Spleen (tissue), 11 donors: ENCODE measurements around the gene TEKT5. TPM values are rescaled to one million over a fixed set of nuclear protein-coding genes. Genes with fewer than 3 reads are reported as not detected.

Experiments used
- DNase-seq: peaks from one replicate; pipeline ENCODE4 v3.0.0-alpha.2; 2020
- H3K27ac ChIP-seq, 8 donors: fragments of 200-600 bp; sonication (generic) in 7 of 8; 1 replicate in 4 of 8; 2 replicates in 4 of 8; pipeline versions ENCODE4 v1.5.0 to v1.8.0; 2016 to 2021; ENCODE audit warnings: inconsistent platforms in 4 of 8, mild to moderate bottlenecking in 4 of 8, moderate library complexity in 1 of 8
- H3K27me3 ChIP-seq, 7 donors: fragments of 200-600 bp; sonication (generic) in 6 of 7; replicated peaks in 1 of 7; 1 replicate in 4 of 7; 2 replicates in 3 of 7; pipeline versions ENCODE4 v1.5.0 to v1.8.0; 2016 to 2021; ENCODE audit warnings: inconsistent platforms in 3 of 7, mild to moderate bottlenecking in 1 of 7
- H3K36me3 ChIP-seq, 6 donors: fragments of 200-600 bp; sonication (generic) in 5 of 6; 1 replicate in 4 of 6; 2 replicates in 2 of 6; pipeline versions ENCODE4 v1.5.0 to v1.8.0; 2016 to 2021; ENCODE audit warnings: inconsistent platforms in 2 of 6
- H3K4me1 ChIP-seq, 6 donors: fragments of 200-600 bp; sonication (generic) in 5 of 6; 1 replicate in 3 of 6; 2 replicates in 3 of 6; pipeline versions ENCODE4 v1.5.0 to v1.8.0; 2016 to 2021; ENCODE audit warnings: inconsistent platforms in 3 of 6
- H3K4me3 ChIP-seq, 8 donors: fragments of 200-600 bp; sonication (generic) in 7 of 8; 1 replicate in 4 of 8; 2 replicates in 4 of 8; pipeline versions ENCODE4 v1.5.0 to v1.8.0; 2016 to 2021; ENCODE audit warnings: inconsistent platforms in 4 of 8, mild to moderate bottlenecking in 4 of 8, moderate library complexity in 2 of 8
- H3K9me3 ChIP-seq, 8 donors: fragments of 200-600 bp; sonication (generic) in 7 of 8; 1 replicate in 4 of 8; 2 replicates in 4 of 8; pipeline versions ENCODE4 v1.5.0 to v1.8.0; 2016 to 2021; ENCODE audit warnings: inconsistent platforms in 4 of 8
- CTCF ChIP-seq, 11 experiments: fragments of 200-600 bp in 7 of 11; fragments of 450-650 bp in 4 of 11; sonication (generic) in 4 of 11; IDR thresholded peaks in 8 of 11; conservative IDR thresholded peaks in 3 of 11; 1 replicate in 7 of 11; 2 replicates in 4 of 11; pipeline versions ENCODE4 v1.4.0 to v1.8.0; 2016 to 2021; ENCODE audit warnings: antibody characterized with exemption in 11 of 11, inconsistent platforms in 4 of 11, mild to moderate bottlenecking in 1 of 11
- POLR2A ChIP-seq, 3 donors: fragments of 450-650 bp; IDR thresholded peaks; one replicate each; pipeline ENCODE4 v1.5.1; 2017; ENCODE audit warnings: antibody characterized with exemption in 3 of 3, mild to moderate bottlenecking in 1 of 3
- POLR2AphosphoS5 ChIP-seq, 3 donors: sonication (generic); formaldehyde crosslinking; IDR thresholded peaks; one replicate each; pipeline ENCODE4 v1.5.1; 2017; ENCODE audit warnings: antibody characterized with exemption in 3 of 3
- WGBS, 5 donors: extraction: QIAGEN DNeasy Blood & Tissue Kit in 3 of 5; methylation state at CpG; one replicate each; pipeline versions ENCODE4 v1.1.5 to v1.1.7; 2013 to 2018; 5-methylcytosine and 5-hydroxymethylcytosine counted together
- intact Hi-C: fragments of 100-400 bp; cut with DNase I; formaldehyde crosslinking; loops from one replicate; pipeline ENCODE4 v1.15.0; 2023; ENCODE audit warnings: low total_unique reads
- polyA plus RNA-seq, 3 donors: library from polyadenylated mRNA; stranded (reverse); fragments of 200-250 nt; gene quantifications; one replicate each; pipeline ENCODE4 v1.2.1, GENCODE V29; 2013
- total RNA-seq, 7 donors: library from RNA; depleted of rRNA in 3 of 7; stranded (reverse); fragments of >200 nt in 3 of 7; fragmentation: NEBNext Ultra II Directional in 4 of 7; extraction: Animal tissue kit (Norgen Biotek cat#: 25700) in 4 of 7; gene quantifications; one replicate each; pipeline versions ENCODE4 v1.1.0 to v1.2.1, GENCODE V29; 2016 to 2021
- donor health status: healthy with polysubstance abuse.
- donor health status: DM: no; HTN: no; CAD: no; lungs with moderate emphysema.
- donor health status: DM: no; HTN: no; CAD: no.
- donor health status: Bipolar disorder and iron deficiency.
- donor health status: healthy.
- donor health status: DM: no; HTN: no; CAD: no.
- donor health status: DM: yes; HTN: yes; CAD: no.

The TEKT5 gene
- total and polyA plus RNA-seq, 10 donors: 0.17 to 1.5 (median 0.43) TPM; not detected in 3

- Histone ChIP-seq H3K36me3 (no peaks in the 10 kb centered on the region), H3K27ac (no peak overlapping the region), H3K9me3 (no peaks in the 10 kb centered on the region), H3K4me3 (no peak overlapping the region), H3K4me1 (peaks cover 0 to 11% (median 7%) of the 10 kb centered on the region in 6 donors), H3K27me3 (peaks cover 0 to 15% (median 0%) of the 10 kb centered on the region in 7 donors)
- DNase-seq: no peak
- intact Hi-C loops: no loop called here
- TF ChIP-seq CTCF (IDR thresholded peaks at IDR 0.05 in 8 of 11, conservative IDR thresholded peaks at IDR 0.05 in 3 of 11) (no peak), POLR2A (IDR thresholded peaks at IDR 0.05) (no peak), POLR2AphosphoS5 (IDR thresholded peaks at IDR 0.05) (no peak)
- 81 to 93% (median 92%) methylated on average over 4 of the region's 4 CpGs for WGBS, 5 donors
Measured at GRCh38 chr16:10590342-10590741, 104.4 kb downstream of the TEKT5 start.

GRCh38 chr16:10589109-10589508, 105.6 kb downstream of the TEKT5 start:
- Histone ChIP-seq H3K36me3 (no peaks in the 10 kb centered on the region), H3K27ac (no peak overlapping the region), H3K4me3 (no peak overlapping the region), H3K4me1 (peaks cover 0 to 5% (median under 1%) of the 10 kb centered on the region in 6 donors), H3K27me3 (peaks cover 0 to 27% (median 0%) of the 10 kb centered on the region in 7 donors), H3K9me3 (no peaks in the 10 kb centered on the region)
- 73 to 91% (median 80%) methylated on average over 5 of the region's 5 CpGs for WGBS, 5 donors
- intact Hi-C loops: no loop called here
- TF ChIP-seq CTCF (IDR thresholded peaks at IDR 0.05 in 8 of 11, conservative IDR thresholded peaks at IDR 0.05 in 3 of 11): no peak
- no peak for TF ChIP-seq POLR2AphosphoS5 (IDR thresholded peaks at IDR 0.05)
- no peak for TF ChIP-seq POLR2A (IDR thresholded peaks at IDR 0.05)
- DNase-seq: no peak

GRCh38 chr16:10587622-10588021, 107.1 kb downstream of the TEKT5 start:
- H3K4me3 ChIP-seq: no peak overlapping the region
- H3K27me3 ChIP-seq: peaks cover 0 to 39% (median 0%) of the 10 kb centered on the region in 7 donors
- no peaks in the 10 kb centered on the region for H3K9me3 ChIP-seq
- H3K36me3 ChIP-seq: no peaks in the 10 kb centered on the region
- no peak for DNase-seq
- H3K27ac ChIP-seq: no peak overlapping the region
- no peaks in the 10 kb centered on the region for H3K4me1 ChIP-seq
- intact Hi-C loops: no loop called here
- TF ChIP-seq POLR2A (IDR thresholded peaks at IDR 0.05) (no peak), POLR2AphosphoS5 (IDR thresholded peaks at IDR 0.05) (no peak), CTCF (IDR thresholded peaks at IDR 0.05 in 8 of 11, conservative IDR thresholded peaks at IDR 0.05 in 3 of 11) (no peak)
- WGBS, 5 donors: 61 to 87% (median 72%) methylated on average over 2 of the region's 2 CpGs

- Histone ChIP-seq H3K9me3 (no peaks in the 10 kb centered on the region), H3K36me3 (no peaks in the 10 kb centered on the region), H3K27ac (no peak overlapping the region), H3K4me1 (peaks cover 0 to 15% (median 9%) of the 10 kb centered on the region in 6 donors), H3K27me3 (peaks cover 0 to 56% (median 7%) of the 10 kb centered on the region in 7 donors), H3K4me3 (no peak overlapping the region)
- WGBS, 5 donors: 43 to 62% (median 60%) methylated on average over 5 of the region's 5 CpGs
- intact Hi-C loops: no loop called here
- DNase-seq: no peak
- TF ChIP-seq CTCF (IDR thresholded peaks at IDR 0.05 in 8 of 11, conservative IDR thresholded peaks at IDR 0.05 in 3 of 11) (no peak), POLR2AphosphoS5 (IDR thresholded peaks at IDR 0.05) (no peak), POLR2A (IDR thresholded peaks at IDR 0.05) (no peak)
Measured at GRCh38 chr16:10584981-10585438, 109.7 kb downstream of the TEKT5 start.
